Stimulated activated CD8-positive, alpha-beta memory T cell treated with anti-CD3 and anti-CD28 coated beads, Interleukin-12 subunit alpha, Interleukin-12 subunit beta, amount 100 ng/mL, for 24 hours (primary cell): ENCODE data around the gene MBNL1.

Source experiments
- DNase-seq: peaks from one replicate; pipeline ENCODE4 v3.0.0-alpha.2; 2020; ENCODE audit errors: extremely low read depth

Gene MBNL1

GRCh38 chr3:152276681-152277080, 8.0 kb downstream of the MBNL1 start:
- no peak for DNase-seq

DNA sequence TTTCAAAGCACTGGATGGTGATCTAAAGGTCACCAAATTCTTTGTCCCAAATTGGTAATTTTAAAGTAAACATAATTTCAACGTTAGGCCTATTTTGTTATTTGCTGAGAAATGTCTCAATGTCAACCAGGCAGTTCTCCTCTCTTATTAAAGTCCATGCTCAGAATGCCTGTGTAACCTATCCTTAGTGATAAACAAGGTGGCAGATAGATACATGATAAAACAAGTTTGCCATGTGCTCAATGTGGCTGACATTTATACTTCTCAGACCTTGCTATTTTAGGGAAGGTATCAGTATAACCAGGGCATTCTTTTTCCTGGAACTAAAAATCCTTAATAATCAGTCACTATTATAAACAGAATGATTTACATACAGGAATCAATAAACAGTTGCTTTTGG, 8.5 kb downstream of the MBNL1 start:
- DNase-seq = no peak

DNA sequence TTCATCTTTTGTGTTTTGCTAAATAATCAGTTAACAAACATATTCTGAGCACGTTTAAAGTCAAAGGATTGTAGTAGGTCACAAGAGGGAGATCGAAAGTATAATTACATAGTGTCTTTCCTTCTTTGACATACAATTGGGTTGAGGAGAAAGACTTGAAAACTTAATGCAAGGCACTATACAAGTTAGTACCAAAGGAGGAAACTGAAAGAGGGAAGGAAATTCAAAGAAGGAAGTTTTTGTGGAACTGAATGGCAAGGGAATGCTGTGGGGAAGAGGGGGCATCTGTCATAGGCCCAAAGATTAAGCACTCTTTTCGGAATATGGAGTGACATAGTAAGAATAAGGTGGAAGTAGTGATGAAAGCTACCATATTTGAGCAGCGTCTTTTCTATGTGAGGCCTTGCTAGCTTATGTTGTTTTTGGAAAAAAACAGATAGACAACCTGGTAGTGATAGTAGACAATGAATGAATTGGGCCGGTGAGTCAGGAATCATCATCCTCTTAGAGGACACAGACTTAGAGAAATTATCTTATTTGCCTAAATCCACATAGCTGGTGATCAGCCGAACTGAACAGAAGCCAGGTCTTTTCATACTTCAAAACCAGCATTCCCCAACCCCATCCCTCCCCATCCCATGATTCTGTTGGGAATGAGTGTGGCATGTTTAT, 10.2 kb downstream of the MBNL1 start:
- DNase-seq = no peak

DNA sequence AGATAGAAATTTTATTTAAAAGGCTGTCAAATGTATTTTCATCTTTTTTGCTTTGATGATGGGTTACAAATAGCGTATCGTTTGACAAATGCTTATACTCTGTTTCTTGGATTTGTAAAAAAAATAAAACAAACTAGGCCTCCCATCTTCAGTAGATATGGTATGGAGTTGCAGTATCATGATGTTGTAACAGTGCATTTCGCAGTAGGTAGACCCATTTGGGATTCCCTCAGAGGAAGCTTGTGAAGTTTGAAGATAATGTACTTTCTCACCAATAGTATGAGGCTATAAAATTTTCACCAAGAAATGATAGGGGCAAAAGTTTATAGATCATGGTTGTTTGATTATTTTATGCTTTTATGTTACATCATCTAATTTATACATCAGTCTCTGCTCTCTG, 10.8 kb downstream of the MBNL1 start:
- DNase-seq = no peak

- no peak for DNase-seq
These were observed 11.8 kb downstream of the MBNL1 start for GRCh38 chr3:152280539-152280938.

DNA sequence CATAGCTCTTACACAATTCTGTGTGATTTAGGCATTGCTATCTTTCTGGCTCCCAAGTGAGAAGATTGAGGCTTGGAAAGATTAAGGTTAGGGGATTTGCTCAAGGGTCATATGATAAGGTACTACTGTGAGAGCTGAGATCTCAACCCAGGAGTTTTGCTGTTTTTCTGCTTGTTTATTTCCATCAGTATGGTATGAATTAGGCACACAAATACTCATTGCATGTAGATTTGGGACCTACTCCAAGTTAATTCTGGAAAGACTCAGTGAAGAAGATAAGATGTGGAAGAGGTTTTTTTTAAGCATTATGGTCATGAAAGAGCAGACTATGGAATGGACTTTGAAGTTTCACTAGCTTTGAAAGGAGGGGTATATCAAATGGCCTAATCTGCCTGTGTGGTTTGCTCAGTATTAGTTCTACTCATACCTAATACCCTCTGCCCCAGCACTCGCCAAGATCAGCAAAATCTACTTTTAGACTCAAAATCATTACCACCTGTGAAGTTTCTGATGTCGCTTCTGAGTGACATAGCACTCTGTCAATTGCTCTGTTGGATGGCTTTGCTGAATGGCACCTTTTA, 12.5 kb downstream of the MBNL1 start:
- DNase-seq = no peak

- no peak for DNase-seq
These were observed 14.1 kb downstream of the MBNL1 start for GRCh38 chr3:152282813-152283212.

DNA sequence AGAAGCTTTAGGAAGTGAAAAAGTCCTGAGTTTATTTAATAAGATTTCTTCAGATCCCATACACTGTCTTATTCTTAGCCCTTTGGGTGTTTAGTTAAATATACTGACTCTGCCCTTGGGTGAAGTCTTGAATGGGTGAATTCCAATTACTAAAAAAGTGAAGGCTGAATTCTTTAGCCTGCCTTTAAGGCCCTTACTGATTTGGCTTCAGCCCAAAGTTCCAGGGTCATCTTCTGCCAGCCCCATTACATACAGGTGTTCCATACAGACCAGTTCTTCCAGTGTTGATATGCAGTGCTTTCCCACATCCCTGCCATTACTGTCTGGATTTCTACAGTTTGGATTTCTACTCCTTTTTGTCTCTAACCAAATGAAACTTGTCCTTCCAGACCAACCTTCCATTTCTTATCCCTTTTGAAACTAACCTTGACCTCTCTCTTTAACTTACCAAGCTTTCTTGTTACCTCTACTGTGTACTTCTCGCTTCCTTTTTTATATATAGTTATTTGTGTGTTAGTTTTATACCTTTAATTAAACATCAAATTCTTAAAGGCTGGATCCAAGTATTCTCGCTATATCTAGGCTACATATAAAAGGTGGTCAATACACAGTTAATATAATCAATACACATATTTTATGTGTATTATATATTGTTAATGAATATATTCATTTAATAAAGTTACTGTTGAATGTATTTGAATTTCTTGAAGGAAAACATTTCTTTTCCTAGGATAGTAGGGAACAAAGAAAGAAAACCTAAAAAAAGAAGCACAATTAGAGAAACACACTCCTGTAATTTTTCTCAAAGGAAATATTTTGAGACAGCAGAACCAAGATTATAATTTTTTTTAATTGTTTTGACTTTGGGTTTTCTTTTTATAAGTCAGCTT, 15.0 kb downstream of the MBNL1 start:
- no peak for DNase-seq

- no peak for DNase-seq
These were observed 16.2 kb downstream of the MBNL1 start for GRCh38 chr3:152284906-152285305.

DNA sequence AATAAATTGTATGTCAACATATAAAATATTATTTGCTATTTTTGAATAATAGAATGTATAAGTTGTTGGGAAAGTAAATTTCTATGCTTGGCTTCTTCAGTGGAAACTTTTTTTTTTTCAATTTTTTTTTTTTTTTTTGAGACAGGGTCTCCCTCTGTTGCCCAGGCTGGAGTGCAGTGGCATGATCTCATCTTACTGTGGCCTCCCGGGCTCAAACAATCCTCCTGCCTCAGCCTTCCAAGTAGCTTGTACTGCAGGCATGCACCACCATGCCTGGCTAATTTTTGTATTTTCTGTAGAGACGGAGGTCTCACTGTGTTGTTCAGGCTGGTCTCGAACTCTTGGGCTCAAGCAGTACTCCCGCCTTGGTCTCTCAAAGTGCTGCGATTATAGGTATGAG, 16.8 kb downstream of the MBNL1 start:
- no peak for DNase-seq

DNA sequence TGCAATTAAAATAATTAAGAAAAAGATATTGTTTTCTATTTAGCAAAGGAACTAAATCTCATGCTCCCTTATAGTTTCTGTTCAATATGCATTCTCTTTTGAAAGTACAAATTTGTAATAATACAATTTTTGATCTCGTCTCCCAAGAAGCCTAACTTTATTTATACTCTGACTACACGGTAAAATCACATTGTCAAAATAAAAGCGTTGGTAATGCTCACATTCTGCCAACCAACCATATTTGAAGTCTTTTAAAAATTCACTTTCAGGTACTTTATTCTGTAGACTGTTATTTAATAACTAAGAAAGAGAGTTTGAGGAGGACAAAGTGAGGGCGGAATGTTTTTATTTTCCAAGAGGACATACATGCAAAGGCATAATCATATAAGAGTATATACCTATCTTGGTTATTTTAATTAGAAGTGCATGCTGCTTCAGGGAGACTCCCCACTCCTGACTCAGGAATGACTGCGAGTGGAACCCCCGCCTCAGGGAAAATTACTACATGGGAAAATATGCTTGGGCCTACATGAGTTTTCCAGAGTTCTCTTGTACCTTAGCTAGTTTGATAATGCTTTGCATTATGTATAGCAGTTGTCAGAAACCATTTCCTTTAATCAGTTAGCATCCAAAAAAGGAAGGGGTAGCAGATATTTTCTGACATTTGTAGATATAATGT, 19.3 kb downstream of the MBNL1 start:
- no peak for DNase-seq

GRCh38 chr3:152288681-152289080, 20.0 kb downstream of the MBNL1 start:
- no peak for DNase-seq

DNA sequence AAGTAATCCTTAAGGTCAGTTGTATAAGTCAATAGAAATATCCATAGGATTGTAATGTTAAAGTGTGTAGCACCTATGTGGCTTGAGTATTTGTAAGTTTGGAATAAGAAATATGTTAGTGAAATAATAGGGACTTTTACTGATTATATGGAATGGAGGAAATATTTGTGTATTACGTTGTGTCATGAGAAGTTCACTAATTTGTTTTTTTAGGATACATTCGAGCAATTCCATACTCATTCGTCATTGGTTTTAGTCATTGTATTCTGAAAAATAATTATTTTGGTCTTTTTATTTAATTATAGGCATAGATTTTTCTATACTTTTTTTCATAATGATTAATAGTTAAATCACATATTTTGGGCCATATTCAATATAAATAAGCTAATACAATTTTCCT, 21.0 kb downstream of the MBNL1 start:
- no peak for DNase-seq

DNA sequence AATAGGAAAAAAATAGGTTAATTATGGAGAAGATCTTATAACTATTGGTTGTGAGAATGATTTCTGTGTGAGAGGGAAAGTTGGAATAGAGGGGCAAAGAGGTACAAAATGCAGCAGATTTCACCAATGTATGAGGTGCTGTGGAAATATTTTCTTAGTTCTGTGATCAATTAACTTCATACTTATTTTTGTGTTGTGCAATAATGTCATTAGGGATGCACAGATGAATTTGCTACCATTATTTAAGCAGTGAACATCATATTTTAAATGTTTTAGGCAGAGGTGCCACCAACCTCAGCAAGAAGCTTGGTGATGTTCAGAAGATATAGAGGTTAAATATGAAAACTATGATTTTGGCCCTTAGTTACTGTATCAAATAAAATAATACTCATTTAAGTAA, 21.6 kb downstream of the MBNL1 start:
- DNase-seq = no peak

DNA sequence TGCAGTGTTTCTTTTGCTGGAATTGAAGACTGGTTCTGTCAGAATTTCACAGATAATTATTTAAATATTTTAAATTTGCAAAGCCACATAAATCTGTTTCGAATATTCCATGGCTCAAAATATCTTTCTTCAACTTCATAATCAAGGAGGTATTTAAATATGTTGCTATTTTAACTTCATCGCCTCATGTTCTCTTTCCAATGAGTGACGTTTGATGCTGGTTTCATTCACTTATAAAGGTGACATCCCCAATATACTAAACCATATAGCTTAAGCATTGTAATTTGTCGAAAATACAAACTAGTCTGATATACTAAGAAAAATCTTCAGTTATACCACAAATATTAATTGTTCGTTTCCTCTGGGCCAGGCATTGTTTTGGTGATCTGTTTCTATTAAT, 22.5 kb downstream of the MBNL1 start:
- DNase-seq = no peak

DNA sequence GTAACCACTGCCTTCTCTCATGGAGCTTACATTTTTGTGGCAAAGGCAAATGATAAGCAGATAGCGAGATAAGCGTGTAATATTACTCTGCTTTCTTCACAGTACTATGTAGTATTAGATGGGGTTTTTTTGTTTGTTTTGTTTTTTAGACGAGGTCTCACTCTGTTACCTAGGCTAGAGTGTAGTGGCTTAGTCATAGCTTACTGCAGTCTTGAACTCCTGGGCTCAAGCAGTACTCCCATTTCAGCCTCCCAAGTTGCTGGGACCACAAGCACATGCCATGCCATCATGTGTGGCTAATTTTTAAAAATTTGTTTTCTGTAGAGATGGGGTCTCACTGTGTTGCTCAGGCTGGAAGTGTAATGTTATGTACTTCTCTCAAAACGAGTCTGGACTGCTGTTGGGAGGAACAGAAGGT, 22.9 kb downstream of the MBNL1 start:
- no peak for DNase-seq

GRCh38 chr3:152292366-152292765, 23.6 kb downstream of the MBNL1 start:
- no peak for DNase-seq

DNA sequence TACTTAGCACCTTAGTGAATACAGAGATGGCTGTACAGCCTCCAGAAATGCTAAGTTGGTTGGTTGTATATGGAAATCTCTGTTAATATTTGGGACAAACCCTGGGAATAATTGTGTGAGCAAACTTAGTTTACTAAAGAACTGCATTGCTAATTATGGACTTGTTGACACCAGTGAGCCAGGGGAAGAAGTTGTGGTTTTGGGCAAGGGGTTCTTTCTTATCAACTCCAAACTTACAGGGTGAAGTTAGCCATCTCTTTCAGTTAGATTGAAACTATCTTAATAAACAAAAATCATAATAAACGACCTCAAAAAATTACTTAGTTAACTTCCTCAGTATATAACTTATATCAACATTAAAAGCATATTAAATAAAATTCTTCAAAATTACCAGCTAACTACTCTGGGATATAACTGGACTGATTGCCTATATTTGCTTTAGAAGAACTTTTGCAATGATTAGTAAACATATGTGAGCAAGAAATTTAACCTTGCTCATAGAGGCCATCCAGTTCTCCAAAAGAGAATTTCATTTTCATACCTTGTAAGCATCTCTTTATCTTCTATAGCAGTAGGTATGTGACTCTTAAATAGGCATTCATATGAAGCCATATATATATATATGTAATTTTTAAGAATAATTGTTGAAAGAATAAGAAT, 24.7 kb downstream of the MBNL1 start:
- no peak for DNase-seq

GRCh38 chr3:152295344-152295743, 26.6 kb downstream of the MBNL1 start:
- DNase-seq = no peak

- no peak for DNase-seq
These were observed 27.1 kb downstream of the MBNL1 start for GRCh38 chr3:152295806-152296205.

- DNase-seq = no peak
These were observed 27.7 kb downstream of the MBNL1 start for GRCh38 chr3:152296382-152296781.

GRCh38 chr3:152296971-152297370, 28.2 kb downstream of the MBNL1 start:
- DNase-seq = no peak
